HL-60 (cell line): Measurements from ENCODE around the gene NFYC.

Experiments used
- CTCF ChIP-seq: IDR thresholded peaks from one replicate; pipeline ENCODE4 v1.5.1; 2011; ENCODE audit warnings: low read length, control low read depth, inconsistent platforms; ENCODE audit not compliant: insufficient read depth
- GABPA ChIP-seq: IDR thresholded peaks from 2 replicates; pipeline ENCODE4 v1.6.1; 2012; ENCODE audit warnings: low read depth
- POLR2AphosphoS5 ChIP-seq: IDR thresholded peaks from 2 replicates; pipeline ENCODE4 v1.6.1; 2012; ENCODE audit warnings: low read depth
- TF ChIP-seq, protein P1 (sequence below): IDR thresholded peaks from 2 replicates; pipeline ENCODE4 v1.6.1; 2012; ENCODE audit warnings: low read depth; ENCODE audit not compliant: insufficient replicate concordance

- TF ChIP-seq CTCF (no peak), GABPA (no peak), POLR2AphosphoS5 (no peak)
- TF ChIP-seq, protein P1, sequence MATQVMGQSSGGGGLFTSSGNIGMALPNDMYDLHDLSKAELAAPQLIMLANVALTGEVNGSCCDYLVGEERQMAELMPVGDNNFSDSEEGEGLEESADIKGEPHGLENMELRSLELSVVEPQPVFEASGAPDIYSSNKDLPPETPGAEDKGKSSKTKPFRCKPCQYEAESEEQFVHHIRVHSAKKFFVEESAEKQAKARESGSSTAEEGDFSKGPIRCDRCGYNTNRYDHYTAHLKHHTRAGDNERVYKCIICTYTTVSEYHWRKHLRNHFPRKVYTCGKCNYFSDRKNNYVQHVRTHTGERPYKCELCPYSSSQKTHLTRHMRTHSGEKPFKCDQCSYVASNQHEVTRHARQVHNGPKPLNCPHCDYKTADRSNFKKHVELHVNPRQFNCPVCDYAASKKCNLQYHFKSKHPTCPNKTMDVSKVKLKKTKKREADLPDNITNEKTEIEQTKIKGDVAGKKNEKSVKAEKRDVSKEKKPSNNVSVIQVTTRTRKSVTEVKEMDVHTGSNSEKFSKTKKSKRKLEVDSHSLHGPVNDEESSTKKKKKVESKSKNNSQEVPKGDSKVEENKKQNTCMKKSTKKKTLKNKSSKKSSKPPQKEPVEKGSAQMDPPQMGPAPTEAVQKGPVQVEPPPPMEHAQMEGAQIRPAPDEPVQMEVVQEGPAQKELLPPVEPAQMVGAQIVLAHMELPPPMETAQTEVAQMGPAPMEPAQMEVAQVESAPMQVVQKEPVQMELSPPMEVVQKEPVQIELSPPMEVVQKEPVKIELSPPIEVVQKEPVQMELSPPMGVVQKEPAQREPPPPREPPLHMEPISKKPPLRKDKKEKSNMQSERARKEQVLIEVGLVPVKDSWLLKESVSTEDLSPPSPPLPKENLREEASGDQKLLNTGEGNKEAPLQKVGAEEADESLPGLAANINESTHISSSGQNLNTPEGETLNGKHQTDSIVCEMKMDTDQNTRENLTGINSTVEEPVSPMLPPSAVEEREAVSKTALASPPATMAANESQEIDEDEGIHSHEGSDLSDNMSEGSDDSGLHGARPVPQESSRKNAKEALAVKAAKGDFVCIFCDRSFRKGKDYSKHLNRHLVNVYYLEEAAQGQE = peak; percentile 6
These were observed 28.0 kb upstream of the NFYC start for GRCh38 chr1:40663324-40664166.
